Activated naive CD4-positive, alpha-beta T cell treated with anti-CD3 and anti-CD28 coated beads, Interleukin-2, amount 50 U/mL, for 72 hours (primary cell): ENCODE data around the gene GPT2. TPM values are rescaled to one million over a fixed set of nuclear protein-coding genes. Genes with fewer than 3 reads are reported as not detected.

Experiments
- ATAC-seq, 2 donors: fragments of 150-1000 bp; cut with Tn5 transposase; 2 replicates each; pipeline ENCODE4 v1.10.0; 2021; ENCODE audit warnings: mild to moderate bottlenecking in 2 of 2, moderate library complexity in 2 of 2
- DNase-seq, 2 donors: peaks; one replicate each; pipeline ENCODE4 v3.0.0; 2021 to 2022; ENCODE audit warnings: low spot score in 2 of 2
- H3K27ac Mint-ChIP-seq, 2 donors: one replicate each; pipeline ENCODE4 v1.8.0; 2022; ENCODE audit warnings: mild to moderate bottlenecking in 2 of 2, mixed read lengths in 2 of 2
- H3K36me3 Mint-ChIP-seq, 2 donors: one replicate each; pipeline ENCODE4 v1.8.0; 2022; ENCODE audit warnings: mixed read lengths in 2 of 2
- H3K9me3 Mint-ChIP-seq, 2 donors: one replicate each; pipeline ENCODE4 v1.8.0; 2022; ENCODE audit warnings: mixed read lengths in 2 of 2
- total RNA-seq, 2 donors: library from RNA; stranded (reverse); gene quantifications; one replicate each; pipeline ENCODE4 v1.2.3, GENCODE V29; 2022

GPT2 gene
- total RNA-seq, 2 donors from 2014 or later, result 4.6 to 11.1 TPM

GRCh38 chr16:46906360-46907060, 22.3 kb downstream of the GPT2 start:
- ATAC-seq, result no peak

GRCh38 chr16:46907061-46907774, 23.1 kb downstream of the GPT2 start:
- DNase-seq (no peak), ATAC-seq (no peak)
- H3K36me3 Mint-ChIP-seq, result peaks cover 0 to 5% of the 10 kb centered on the region in 2 donors
- peak overlapping the region; percentile 37 to 44 for H3K27ac Mint-ChIP-seq
- H3K9me3 Mint-ChIP-seq, result no peaks in the 10 kb centered on the region

More at GRCh38 chr16:46906360-46907060, 22.3 kb downstream of the GPT2 start:
- H3K36me3 Mint-ChIP-seq, result peaks cover 0 to 5% of the 10 kb centered on the region in 2 donors
- H3K9me3 Mint-ChIP-seq, result no peaks in the 10 kb centered on the region
- DNase-seq, result no peak
- H3K27ac Mint-ChIP-seq, result peak overlapping the region in 1 of 2 donors; percentile 44

- H3K36me3 Mint-ChIP-seq, result peaks cover 0 to 5% of the 10 kb centered on the region in 2 donors
- DNase-seq (peak in 1 of 2 donors; percentile 65), ATAC-seq (peak; percentile 49 to 56)
- H3K9me3 Mint-ChIP-seq, result no peaks in the 10 kb centered on the region
- no peak overlapping the region for H3K27ac Mint-ChIP-seq
These were observed 24.6 kb downstream of the GPT2 start for GRCh38 chr16:46908540-46909372.

GRCh38 chr16:46911038-46911437, 26.9 kb downstream of the GPT2 start:
- no peaks in the 10 kb centered on the region for H3K9me3 Mint-ChIP-seq
- ATAC-seq, result peak in 1 of 2 donors; percentile 69
- peaks cover 5 to 9% of the 10 kb centered on the region in 2 donors for H3K36me3 Mint-ChIP-seq
- no peak overlapping the region for H3K27ac Mint-ChIP-seq
- no peak for DNase-seq

- DNase-seq (no peak), ATAC-seq (no peak)
- no peak overlapping the region for H3K27ac Mint-ChIP-seq
- peaks cover 5 to 9% of the 10 kb centered on the region in 2 donors for H3K36me3 Mint-ChIP-seq
- H3K9me3 Mint-ChIP-seq, result no peaks in the 10 kb centered on the region
These were observed 27.5 kb downstream of the GPT2 start for GRCh38 chr16:46911650-46912049.

GRCh38 chr16:46914556-46915201, 30.5 kb downstream of the GPT2 start:
- no peak overlapping the region for H3K27ac Mint-ChIP-seq
- H3K9me3 Mint-ChIP-seq, result no peaks in the 10 kb centered on the region
- no peak for ATAC-seq
- no peak for DNase-seq
- peaks cover 5 to 9% of the 10 kb centered on the region in 2 donors for H3K36me3 Mint-ChIP-seq

- H3K36me3 Mint-ChIP-seq, result peaks cover 5 to 9% of the 10 kb centered on the region in 2 donors
- ATAC-seq (no peak), DNase-seq (no peak)
- H3K9me3 Mint-ChIP-seq, result no peaks in the 10 kb centered on the region
- peak overlapping the region in 1 of 2 donors; percentile 1 for H3K27ac Mint-ChIP-seq
These were observed 31.4 kb downstream of the GPT2 start for GRCh38 chr16:46915483-46916025.

GRCh38 chr16:46916980-46917379, 32.8 kb downstream of the GPT2 start:
- Mint-ChIP-seq H3K9me3 (no peaks in the 10 kb centered on the region), H3K27ac (no peak overlapping the region), H3K36me3 (peaks cover 5% of the 10 kb centered on the region in 2 donors)
- ATAC-seq, result no peak
- no peak for DNase-seq

- Mint-ChIP-seq H3K9me3 (no peaks in the 10 kb centered on the region), H3K27ac (peak overlapping the region in 1 of 2 donors; percentile 23), H3K36me3 (peaks cover 5 to 9% of the 10 kb centered on the region in 2 donors)
- DNase-seq (no peak), ATAC-seq (no peak)
These were observed 34.2 kb downstream of the GPT2 start for GRCh38 chr16:46918400-46918799.

- DNase-seq, result no peak
- peak overlapping the region in 1 of 2 donors; percentile 52 for H3K27ac Mint-ChIP-seq
- peaks cover 5 to 13% of the 10 kb centered on the region in 2 donors for H3K36me3 Mint-ChIP-seq
- H3K9me3 Mint-ChIP-seq, result no peaks in the 10 kb centered on the region
- ATAC-seq, result peak in 1 of 2 donors; percentile 11
These were observed 35.0 kb downstream of the GPT2 start for GRCh38 chr16:46918905-46919792.

- Mint-ChIP-seq H3K36me3 (peaks cover 4 to 14% of the 10 kb centered on the region in 2 donors), H3K9me3 (no peaks in the 10 kb centered on the region), H3K27ac (no peak overlapping the region)
- ATAC-seq (no peak), DNase-seq (no peak)
These were observed 36.4 kb downstream of the GPT2 start for GRCh38 chr16:46920402-46921068.

GRCh38 chr16:46922239-46922638, 38.1 kb downstream of the GPT2 start:
- DNase-seq, result no peak
- no peaks in the 10 kb centered on the region for H3K9me3 Mint-ChIP-seq

GRCh38 chr16:46923513-46924295, 39.5 kb downstream of the GPT2 start:
- Mint-ChIP-seq H3K36me3 (peaks cover under 1 to 12% of the 10 kb centered on the region in 2 donors), H3K9me3 (no peaks in the 10 kb centered on the region), H3K27ac (no peak overlapping the region)
- DNase-seq, result no peak
- no peak for ATAC-seq

More at GRCh38 chr16:46922239-46922638, 38.1 kb downstream of the GPT2 start:
- Mint-ChIP-seq H3K36me3 (peaks cover 0 to 12% of the 10 kb centered on the region in 2 donors), H3K27ac (no peak overlapping the region)
- no peak for ATAC-seq

GRCh38 chr16:46924402-46924801, 40.2 kb downstream of the GPT2 start:
- Mint-ChIP-seq H3K9me3 (no peaks in the 10 kb centered on the region), H3K27ac (no peak overlapping the region), H3K36me3 (peaks cover 6 to 12% of the 10 kb centered on the region in 2 donors)
- ATAC-seq (no peak), DNase-seq (no peak)
